Measurements from ENCODE around the gene AGFG1.

The AGFG1 gene

DNA sequence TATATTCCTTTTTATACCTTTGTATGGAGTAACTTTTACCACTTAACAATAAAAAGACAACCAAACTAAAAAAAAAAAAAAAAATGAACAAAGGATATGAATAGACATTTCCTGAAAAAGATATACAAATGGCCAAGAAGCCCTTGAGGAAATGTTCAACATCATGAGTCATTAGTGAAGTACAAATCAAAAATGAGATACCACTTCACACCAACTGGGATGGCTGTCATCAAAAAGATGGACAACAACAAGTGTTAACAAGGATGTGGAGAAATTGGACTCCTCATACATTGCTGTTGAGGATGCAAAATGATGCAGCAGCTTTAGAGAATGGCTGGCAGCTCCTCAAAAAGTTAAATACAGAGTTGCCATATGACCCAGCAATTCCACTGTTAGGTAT lies 104.2 kb downstream of the AGFG1 start:
- in situ Hi-C loops (cut with HindIII; ENCODE audit: low sequenced_read_pairs), result no loop called here
- no peak for TF ChIP-seq CTCF (IDR thresholded peaks at IDR 0.05; ENCODE audit: low read depth, low read length, missing control alignments)
- no peak for DNase-seq (ENCODE audit: low read depth)
- no peak overlapping the region for H3K4me3 ChIP-seq (ENCODE audit: low read depth, low read length)

- DNase-seq (ENCODE audit: low read depth), result no peak
- no peak overlapping the region for H3K4me3 ChIP-seq (ENCODE audit: low read depth, low read length)
- TF ChIP-seq CTCF (IDR thresholded peaks at IDR 0.05; ENCODE audit: low read depth, low read length, missing control alignments), result no peak
- in situ Hi-C loops (cut with HindIII; ENCODE audit: low sequenced_read_pairs), result no loop called here
Observed at GRCh38 chr2:227576812-227577211, 104.9 kb downstream of the AGFG1 start.

DNA sequence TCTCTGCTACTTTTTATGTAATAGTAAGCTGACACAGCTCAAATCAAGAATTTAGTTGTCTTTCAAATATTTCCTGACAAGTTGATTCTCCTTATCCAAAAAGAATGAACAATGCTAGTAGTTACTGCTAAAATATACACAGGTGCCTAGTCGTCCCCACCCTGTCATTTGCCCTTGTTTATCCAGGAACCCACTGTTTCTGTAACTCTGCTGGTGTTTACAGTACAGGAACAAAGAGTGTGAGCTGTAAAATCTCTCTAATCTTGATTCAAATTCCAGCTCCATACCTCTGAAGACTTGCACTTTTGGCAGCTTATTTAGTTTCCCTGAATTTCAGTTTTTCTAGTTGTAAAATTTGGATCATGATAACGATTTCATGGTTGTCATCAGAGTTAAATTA lies 105.6 kb downstream of the AGFG1 start:
- TF ChIP-seq CTCF (IDR thresholded peaks at IDR 0.05; ENCODE audit: low read depth, low read length, missing control alignments), result no peak
- no peak for DNase-seq (ENCODE audit: low read depth)
- in situ Hi-C loops (cut with HindIII; ENCODE audit: low sequenced_read_pairs), result no loop called here
- no peak overlapping the region for H3K4me3 ChIP-seq (ENCODE audit: low read depth, low read length)

- in situ Hi-C loops (cut with HindIII; ENCODE audit: low sequenced_read_pairs), result no loop called here
- no peak for DNase-seq (ENCODE audit: low read depth)
- no peak for TF ChIP-seq CTCF (IDR thresholded peaks at IDR 0.05; ENCODE audit: low read depth, low read length, missing control alignments)
- no peak overlapping the region for H3K4me3 ChIP-seq (ENCODE audit: low read depth, low read length)
Observed at GRCh38 chr2:227578642-227579041, 106.7 kb downstream of the AGFG1 start.

- no peak overlapping the region for H3K4me3 ChIP-seq (ENCODE audit: low read depth, low read length)
- in situ Hi-C loops (cut with HindIII; ENCODE audit: low sequenced_read_pairs), result loop anchor here (5.0 kb wide), 1 partner anchor 53 kb away; no protein-coding TSS in a partner anchor
- no peak for TF ChIP-seq CTCF (IDR thresholded peaks at IDR 0.05; ENCODE audit: low read depth, low read length, missing control alignments)
- no peak for DNase-seq (ENCODE audit: low read depth)
Observed at GRCh38 chr2:227579791-227580190, 107.8 kb downstream of the AGFG1 start.

DNA sequence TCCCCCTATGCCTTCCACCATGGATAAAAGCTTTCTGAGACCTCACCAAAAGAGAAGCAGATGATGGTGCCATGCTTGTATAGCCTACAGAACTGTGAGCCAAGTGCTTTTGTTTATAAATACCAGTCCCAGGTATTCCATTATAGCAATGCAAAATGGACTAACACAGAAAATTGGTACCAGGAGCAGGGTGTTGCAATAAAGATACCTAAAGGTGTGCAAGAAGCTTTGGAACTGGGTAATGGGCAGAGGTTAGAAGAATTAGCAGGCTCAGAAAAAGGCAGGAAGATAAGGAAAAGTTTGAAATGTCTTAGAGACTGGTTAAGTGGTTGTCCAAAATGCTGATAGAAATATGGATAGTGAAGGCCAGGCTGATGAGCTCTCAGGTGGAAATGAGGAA lies 110.4 kb downstream of the AGFG1 start:
- no peak for TF ChIP-seq CTCF (IDR thresholded peaks at IDR 0.05; ENCODE audit: low read depth, low read length, missing control alignments)
- in situ Hi-C loops (cut with HindIII; ENCODE audit: low sequenced_read_pairs), result loop anchor here (5.0 kb wide), 1 partner anchor 50 kb away; no protein-coding TSS in a partner anchor
- no peak for DNase-seq (ENCODE audit: low read depth)
- H3K4me3 ChIP-seq (ENCODE audit: low read depth, low read length), result no peak overlapping the region

All from astrocyte of the cerebellum (primary cell).